Esophagus mucosa (tissue), 1 donor: ENCODE results near the gene NR1H3. TPM values are rescaled to one million over a fixed set of nuclear protein-coding genes. Genes with fewer than 3 reads are reported as not detected.
A peak's percentile ranks its signal among the peaks of the same experiment; 100 is the strongest.

ENCODE experiments used
- ATAC-seq: fragments of 200-7000 bp; cut with Tn5 transposase; one replicate; pipeline ENCODE4 v1.9.1; 2020
- total RNA-seq: library from RNA; stranded (reverse); gene quantifications from one replicate; pipeline ENCODE4 v1.2.4, GENCODE V29; 2023
- donor health status: DM: yes; HTN: yes; CAD: no.

NR1H3 gene
- total RNA-seq, 1 donor from 2014 or later, result 5.8 TPM

DNA sequence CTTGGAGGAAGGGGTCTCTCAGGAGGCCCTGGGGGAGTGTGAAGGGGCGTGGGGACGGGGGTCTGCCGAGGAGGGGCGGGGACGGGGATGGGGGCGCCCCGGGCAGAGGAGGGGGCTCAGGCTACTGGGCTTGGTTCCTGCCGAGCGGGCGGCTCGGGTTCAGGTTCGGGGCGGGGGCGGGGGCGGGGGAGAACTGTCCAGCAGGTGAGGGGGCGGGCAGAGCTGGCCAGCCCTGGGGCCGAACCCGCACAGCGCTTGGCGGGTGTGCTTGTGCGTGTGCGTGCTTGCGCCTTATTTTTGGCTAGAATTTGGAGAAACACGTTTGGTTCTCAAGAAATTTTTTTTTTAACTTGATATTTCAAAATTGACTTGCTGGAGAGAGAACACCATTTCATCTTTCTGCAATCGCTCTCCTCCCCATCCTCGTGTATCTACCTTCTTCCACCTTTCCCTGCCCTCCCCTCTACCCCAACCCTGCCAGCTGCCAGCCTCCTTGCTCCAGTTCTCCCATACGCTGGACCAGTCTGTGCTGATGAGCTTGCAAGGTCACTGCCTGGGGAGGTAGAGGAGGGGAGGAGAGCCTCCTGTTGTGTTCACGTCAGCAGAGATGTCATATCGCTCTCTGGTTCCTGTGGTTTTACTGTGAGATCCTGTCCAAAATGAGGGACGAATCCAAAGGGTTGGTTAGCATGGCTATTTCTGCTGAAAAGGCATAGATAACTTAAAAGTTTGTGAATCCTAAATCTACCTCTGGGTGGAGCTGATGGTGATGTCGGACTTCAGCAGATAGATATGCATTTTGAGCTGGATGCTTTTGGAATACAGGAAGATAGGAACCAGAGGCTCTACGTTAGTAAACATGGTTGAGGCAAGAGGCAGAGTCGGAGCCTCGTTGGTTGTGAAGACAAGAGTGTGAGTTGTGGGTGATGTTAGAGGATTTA lies 12.8 kb downstream of the NR1H3 start:
- no peak for ATAC-seq

DNA sequence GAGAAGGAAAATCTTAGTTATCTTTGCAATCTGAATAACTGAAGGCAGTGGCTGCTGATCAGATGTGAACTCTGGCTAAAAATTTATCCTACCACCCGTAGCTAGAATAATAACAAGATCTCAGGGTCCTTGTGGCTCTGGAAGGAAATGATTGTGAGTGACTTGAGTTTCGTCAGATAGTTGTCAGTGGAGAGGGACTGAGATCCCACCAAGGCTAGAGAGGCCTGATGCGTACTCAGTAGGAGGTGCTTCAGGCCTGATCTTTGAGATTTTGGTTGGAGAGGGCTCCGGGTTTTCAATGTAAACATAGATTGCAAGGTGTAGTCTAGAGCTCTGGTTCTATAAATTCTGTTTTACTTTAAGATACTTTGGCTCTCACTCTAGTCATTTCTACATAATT lies 13.5 kb downstream of the NR1H3 start:
- no peak for ATAC-seq

DNA sequence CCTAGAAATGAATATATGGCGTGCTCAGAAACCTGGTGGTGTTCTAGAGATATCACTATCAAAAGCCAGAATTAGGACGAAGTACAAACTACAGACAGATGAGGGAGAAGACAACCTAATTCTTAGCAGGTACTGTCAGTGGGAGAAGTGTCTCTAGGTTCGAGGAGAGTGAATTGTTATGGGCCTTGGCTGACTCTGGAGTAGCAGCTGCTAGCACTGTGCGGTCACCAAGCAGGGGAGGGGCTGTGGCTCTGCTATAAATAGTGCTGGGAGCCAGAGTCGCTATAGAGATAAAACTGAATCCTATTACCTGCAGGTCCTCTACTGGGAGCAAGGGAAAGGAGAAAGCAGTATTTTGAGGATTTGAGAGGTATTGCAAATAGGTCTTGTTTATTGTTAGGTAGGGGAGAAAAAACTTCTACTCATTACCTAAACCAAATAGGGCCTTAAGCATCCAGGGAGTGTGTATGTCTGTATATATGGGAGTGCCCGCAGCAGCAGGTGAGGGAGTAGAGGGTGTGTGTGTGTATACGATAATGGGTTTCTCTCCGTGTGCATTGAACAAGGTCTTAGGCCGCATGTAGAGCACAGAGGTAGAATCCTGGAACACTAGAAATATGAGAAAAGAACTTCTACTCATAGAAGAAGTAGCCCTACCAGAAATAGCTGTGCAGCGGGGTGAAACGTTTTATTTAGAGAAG lies 14.3 kb downstream of the NR1H3 start:
- ATAC-seq, result no peak

DNA sequence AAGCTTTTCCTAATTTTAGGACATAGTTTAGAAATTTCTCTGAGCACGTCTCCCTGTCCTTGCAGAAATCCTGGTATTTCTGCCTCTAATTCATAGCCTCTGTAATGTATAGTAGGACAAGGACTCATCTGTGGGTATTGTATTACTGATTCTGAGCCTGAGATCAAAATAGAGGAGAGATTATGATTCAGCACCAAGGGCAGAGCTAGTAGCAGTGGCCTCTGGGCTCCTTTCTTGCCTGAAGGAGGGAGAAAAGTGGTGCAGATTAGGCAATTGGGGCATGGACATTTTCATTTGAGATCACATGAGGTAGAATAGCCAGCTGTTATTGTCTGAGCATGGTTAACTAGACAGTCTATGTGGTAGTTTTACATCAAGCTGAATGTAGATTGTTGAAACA lies 14.9 kb downstream of the NR1H3 start:
- ATAC-seq, result no peak

DNA sequence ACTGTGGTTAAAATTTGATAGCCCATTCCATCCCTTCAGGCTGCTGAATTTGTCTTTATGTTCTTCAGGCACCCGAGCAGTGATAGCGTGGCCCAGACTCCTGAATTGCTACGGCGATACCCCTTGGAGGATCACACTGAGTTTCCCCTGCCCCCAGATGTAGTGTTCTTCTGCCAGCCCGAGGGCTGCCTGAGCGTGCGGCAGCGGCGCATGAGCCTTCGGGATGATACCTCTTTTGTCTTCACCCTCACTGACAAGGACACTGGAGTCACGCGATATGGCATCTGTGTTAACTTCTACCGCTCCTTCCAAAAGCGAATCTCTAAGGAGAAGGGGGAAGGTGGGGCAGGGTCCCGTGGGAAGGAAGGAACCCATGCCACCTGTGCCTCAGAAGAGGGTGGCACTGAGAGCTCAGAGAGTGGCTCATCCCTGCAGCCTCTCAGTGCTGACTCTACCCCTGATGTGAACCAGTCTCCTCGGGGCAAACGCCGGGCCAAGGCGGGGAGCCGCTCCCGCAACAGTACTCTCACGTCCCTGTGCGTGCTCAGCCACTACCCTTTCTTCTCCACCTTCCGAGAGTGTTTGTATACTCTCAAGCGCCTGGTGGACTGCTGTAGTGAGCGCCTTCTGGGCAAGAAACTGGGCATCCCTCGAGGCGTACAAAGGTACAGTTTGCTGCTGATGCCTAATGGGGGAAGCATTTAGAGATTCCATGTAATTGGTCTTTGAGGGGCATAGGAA lies 16.9 kb downstream of the NR1H3 start:
- no peak for ATAC-seq

DNA sequence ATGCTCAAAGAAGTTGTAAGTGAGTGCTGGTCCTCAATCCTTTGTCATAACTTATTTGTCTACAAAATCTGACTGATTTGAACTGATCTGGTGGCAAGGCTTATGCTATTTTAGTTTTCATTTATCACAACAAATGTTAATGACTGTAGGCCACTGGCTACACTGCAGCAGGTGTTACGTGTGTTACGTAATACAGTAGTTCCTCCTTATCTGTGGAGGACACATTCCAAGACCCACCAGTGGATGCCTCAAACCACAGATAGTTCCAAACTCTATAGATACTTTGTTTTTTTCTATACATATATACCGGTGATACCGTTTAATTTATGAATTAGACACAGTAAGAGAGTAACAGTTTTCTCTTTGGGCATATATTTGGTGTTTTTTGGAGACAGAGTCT lies 19.1 kb downstream of the NR1H3 start:
- no peak for ATAC-seq

DNA sequence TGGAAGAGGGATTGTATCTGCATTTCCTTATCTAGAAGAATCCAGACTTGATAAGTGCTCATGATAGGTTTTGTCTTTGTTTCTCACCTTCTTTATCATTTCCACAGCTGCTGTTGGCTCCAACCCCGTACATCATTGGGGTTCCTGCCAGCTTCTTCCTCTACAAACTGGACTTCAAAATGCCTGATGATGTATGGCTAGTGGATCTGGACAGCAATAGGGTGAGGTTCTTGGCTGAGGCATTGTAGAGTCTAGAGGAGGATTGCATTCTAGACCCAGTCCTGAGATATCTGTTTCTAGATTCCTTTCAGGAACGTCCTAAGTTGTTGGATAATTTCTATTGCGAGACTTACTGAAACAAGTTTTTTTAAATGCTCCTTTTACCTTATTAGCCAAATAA lies 20.3 kb downstream of the NR1H3 start:
- no peak for ATAC-seq

DNA sequence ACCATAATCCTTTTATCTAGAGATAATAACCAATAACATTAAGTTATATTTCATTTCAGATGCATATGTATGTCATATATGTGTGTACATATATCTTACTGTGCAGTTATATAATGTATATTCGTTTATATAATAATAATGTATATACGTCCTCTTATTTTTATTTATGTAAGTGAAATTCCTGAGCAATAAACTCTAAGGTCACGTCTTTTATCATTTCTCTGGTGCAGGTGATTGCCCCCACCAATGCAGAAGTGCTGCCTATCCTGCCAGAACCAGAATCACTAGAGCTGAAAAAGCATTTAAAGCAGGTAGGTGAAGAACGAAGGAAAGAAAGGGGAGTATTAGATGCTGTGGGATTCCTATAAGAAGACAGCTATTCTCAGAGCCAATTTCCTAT lies 21.0 kb downstream of the NR1H3 start:
- no peak for ATAC-seq

DNA sequence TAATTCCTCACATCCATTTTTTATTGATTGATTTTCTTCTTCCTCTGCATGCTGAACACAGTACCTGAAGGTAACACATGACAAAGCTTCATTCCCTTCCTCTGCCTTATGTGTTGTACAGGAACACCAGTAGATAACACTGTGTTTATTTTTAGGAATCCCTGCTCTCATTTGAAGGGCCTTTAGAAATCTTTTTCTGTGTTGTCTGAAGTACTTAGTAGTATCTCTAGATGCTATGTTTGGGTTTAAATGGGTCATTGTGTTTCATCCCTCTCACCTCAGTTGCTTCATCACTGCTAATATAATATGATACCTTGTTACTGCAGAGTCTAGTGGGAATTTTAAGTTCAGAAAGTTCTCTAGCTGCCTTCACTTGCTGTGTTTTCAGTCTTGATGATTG lies 22.3 kb downstream of the NR1H3 start:
- ATAC-seq, result no peak

DNA sequence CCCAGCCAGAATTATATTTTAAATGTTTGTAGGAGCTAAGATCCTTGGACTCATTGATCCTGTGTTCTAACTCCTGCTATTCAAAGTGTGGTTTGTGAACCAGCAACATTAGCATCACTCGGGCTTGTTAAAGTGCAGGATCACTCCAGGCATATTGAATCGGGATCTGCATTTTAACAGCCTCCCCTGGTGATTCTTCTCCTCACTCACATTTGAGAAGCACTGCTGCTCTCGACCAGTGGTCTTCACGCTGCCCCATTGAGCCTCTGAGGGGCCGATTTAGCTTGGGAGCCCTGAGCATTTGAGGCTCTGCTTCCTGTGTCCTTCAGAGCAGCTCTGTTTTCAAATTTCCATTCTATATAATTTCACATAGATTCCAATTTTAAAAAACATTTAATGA lies 23.1 kb downstream of the NR1H3 start:
- no peak for ATAC-seq

DNA sequence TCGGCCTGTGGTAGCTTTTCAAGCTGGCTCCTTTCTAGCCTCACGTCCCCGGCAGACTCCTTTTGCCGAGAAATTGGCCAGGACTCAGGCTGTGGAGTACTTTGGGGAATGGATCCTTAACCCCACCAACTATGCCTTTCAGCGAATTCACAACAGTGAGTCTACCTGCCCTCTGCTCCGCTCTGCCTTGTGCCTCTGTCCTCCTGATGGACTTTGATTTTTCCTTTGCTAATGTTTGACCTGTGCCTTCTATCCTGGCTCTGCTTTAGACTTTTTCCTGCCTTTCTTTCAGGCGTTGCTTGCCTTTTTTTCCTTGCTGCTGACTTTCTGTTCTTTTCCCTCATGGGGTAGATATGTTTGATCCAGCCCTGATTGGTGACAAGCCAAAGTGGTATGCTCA lies 24.7 kb downstream of the NR1H3 start:
- no peak for ATAC-seq

DNA sequence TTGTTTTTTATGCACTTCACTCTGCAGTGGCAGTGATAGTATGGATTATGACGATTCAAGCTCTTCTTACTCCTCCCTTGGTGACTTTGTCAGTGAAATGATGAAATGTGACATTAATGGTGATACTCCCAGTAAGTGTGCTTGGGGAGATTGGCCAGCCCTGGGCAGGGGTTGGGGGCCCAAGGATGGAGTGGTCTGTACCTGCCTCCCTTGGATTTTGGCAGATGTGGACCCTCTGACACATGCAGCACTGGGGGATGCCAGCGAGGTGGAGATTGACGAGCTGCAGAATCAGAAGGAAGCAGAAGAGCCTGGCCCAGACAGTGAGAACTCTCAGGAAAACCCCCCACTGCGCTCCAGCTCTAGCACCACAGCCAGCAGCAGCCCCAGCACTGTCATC lies 26.4 kb downstream of the NR1H3 start:
- no peak for ATAC-seq

DNA sequence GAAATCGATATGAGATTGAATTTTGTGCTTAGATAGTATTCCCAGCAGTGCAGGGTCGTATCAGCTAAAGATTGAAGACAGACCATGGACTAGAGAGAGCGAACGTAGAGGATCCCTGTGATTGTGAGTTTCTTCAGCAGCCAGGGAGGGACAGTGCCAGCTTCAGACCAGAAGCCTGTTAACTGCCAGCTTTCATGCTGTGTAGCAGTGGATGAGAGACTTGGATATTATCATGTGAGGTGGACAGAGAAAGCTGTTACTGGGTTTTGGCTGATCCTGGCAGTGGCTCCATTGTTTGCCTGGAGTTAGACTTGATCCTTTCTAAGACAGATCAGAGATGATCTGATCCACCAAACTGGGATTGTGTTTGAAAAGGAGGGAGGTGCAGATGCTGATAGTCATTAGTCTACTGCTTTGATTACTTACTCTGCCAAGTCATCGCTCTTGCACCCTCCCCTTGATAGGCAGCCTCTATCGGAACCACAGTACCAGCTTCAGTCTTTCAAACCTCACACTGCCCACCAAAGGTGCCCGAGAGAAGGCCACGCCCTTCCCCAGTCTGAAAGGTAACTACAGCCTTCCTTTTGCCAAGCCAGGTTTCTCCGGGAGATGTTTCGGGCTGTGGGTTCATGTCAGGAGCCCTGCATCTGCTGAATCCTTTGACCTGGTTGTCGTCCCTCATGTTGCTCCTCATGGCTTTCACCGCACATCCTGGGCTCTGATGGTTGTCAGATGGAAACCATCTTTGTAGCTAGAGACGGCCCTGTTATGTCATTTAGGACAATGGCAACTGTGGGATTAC lies 28.4 kb downstream of the NR1H3 start:
- ATAC-seq, result no peak

DNA sequence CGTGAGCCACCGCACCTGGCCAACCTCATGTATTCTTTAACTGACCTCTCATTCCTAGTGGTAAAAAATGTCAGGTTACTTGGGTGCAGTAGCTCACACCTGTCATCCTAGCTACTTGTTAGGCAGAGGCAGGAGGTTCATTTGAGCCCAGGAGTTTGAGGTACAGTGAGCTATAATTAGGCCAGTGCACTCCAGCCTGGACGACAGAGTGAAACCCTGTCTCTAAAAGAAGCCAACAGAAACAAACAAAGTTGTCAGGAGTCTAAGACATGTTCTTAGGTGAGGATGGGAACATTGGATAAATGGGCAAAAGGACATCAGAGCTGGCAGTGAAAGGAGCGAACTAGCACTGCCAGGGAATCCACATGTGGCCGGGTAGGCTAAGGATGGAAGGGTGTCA lies 30.3 kb downstream of the NR1H3 start:
- no peak for ATAC-seq

DNA sequence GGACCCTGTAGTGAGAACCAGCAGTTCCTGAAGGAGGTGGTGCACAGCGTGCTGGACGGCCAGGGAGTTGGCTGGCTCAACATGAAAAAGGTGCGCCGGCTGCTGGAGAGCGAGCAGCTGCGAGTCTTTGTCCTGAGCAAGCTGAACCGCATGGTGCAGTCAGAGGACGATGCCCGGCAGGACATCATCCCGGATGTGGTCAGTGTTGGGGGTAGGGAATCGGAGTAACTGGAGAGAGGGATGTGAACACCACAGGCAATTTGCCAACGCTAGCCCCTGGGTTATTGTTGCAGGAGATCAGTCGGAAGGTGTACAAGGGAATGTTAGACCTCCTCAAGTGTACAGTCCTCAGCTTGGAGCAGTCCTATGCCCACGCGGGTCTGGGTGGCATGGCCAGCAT lies 32.1 kb downstream of the NR1H3 start:
- peak; percentile 11 for ATAC-seq

DNA sequence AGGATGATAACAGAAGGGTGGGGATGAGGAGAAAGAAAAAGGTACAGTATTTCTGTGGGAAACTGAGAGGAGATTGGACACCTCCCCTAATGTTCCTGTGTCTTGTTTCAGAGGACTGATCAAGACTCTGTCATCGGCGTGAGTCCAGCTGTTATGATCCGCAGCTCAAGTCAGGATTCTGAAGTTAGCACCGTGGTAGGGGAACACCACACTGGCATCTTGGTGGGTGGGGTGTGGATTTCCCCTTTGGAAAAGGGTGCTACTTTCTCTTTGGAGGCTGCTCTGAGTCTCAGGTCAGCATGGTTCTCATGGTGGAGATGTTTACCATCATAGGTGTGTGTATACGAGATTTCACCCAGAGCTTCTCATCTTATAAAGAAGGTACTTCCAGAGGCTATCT lies 37.6 kb downstream of the NR1H3 start:
- ATAC-seq, result no peak

DNA sequence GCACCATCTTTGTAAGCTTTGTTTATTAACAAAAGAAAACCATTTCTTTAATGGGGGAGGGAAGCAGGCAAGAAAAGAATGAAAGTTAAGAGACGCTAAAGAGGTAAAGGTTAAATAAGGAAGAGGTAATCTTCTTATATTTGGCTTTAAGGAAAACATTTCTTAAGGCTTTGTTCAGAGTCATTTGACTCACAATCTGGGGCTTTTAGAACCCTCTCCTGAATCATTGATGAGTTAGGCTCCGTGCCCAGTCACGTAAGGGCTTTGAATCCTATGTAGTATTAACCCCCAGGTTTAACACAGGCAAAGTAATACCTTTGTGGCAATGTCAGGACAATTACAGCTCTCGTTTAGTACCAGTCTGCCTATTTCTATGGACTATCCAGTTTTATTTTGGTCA lies 38.2 kb downstream of the NR1H3 start:
- ATAC-seq, result peak; percentile 90

DNA sequence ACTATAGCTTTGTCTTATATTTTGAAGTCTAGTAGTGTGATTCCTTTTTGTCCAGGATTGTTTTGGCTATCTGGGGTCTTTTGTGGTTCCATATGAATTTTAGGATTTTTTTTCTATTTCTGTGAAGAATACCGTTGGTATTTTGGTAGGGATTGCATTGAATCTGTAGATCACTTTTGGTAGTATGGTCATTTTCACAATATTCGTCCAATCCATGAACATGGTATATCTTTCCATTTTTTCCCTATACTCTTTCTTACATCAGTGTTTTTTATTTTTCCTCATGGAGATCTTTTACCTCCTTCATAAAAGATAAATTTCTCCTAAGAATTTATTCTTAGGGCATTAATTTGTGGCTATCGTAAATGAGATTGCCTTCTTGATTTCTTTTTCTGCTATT lies 41.3 kb downstream of the NR1H3 start:
- no peak for ATAC-seq

DNA sequence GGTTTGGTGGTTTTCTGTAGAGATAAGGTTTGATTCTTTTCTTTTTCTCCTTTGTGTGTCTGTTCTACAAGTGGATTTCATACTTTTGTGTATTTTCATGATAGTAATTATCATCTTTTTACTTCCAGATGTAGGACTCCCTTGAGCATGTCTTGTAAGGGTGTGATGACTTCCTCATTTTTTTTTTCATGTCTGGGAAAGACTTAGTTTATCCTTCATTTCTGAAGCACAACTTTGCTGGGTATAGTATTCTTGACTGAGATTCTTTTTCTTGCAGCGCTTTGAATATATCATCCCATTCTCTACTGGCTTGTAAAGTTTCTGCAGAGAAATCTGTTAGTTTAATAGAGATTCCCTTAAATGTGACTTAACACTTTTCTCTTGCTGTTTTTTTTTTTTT lies 45.1 kb downstream of the NR1H3 start:
- no peak for ATAC-seq

DNA sequence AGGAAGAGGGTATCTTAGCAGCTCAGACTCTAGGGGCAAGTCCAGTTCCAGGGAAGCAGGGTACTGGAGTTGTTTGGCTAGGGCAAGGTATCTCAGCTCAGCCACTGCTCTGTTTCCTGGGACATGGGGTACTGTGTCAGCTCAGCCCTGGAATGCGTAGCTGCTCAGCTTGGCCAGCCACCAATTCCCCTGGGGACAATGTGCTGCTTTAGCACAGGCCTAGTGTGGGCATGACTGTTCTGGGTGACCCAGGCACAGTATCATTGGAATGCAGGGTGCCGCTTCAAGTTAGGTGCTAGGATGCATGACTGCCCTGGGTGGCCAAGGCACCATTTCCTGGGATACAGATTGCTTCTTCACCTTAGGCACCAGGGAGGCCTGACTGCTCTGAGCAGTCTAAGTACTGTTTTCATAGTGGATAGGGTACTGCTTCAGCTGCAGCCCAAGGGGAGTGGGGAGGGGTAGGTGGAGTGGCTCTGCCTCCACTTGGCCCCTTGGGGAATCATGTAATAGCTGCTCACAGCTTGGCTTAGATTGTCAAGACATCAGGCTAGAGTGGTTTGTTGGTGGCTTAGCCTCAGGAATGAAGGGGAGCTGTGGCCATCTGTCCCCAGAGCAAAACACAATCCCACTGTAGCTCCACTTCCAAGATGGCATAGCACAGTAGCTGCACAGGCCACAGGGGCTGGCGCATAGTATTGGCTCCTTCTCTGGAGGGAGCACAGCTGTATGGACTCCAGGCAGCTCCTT lies 48.1 kb downstream of the NR1H3 start:
- no peak for ATAC-seq

DNA sequence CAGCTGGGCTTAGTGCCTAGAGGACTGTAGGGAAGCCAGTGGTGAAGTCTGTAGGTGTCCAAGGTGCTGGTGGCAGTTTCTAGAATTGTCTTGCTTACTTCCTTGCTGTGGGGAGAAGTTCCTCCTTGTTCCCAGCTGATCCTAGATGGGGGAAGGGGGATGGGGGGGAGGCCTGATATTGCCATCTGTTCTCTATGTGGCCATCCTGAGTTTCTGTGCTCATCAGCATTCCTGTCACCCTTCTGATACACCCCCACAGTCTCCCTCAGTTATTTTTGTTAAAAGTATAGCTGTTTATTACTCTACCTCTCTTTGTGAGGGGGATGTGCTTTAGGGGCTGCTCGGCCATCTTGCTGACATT lies 48.7 kb downstream of the NR1H3 start:
- ATAC-seq, result no peak
